Skeletal muscle cell (primary cell): ENCODE data around the gene SLC9A2.

Source experiments
- DNase-seq: peaks from one replicate; pipeline ENCODE4 v3.0.0-alpha.2; 2010; ENCODE audit warnings: low read depth
- H3K4me3 ChIP-seq: 2 replicates; pipeline ENCODE4 v1.5.1; 2011; ENCODE audit warnings: low read depth, mild to moderate bottlenecking, control low read depth, low read length, moderate library complexity

The SLC9A2 gene

GRCh38 chr2:102618452-102619413 is 620 bp upstream of the SLC9A2 start:
- no peak for DNase-seq
- peak overlapping the region; percentile 49 for H3K4me3 ChIP-seq

GRCh38 chr2:102620332-102620731 is 979 bp downstream of the SLC9A2 start:
- DNase-seq = no peak
- H3K4me3 ChIP-seq = no peak overlapping the region

GRCh38 chr2:102621630-102622029 is 2.3 kb downstream of the SLC9A2 start:
- no peak for DNase-seq
- no peak overlapping the region for H3K4me3 ChIP-seq

GRCh38 chr2:102622646-102623045 is 3.3 kb downstream of the SLC9A2 start:
- DNase-seq = no peak
- no peak overlapping the region for H3K4me3 ChIP-seq

- no peak overlapping the region for H3K4me3 ChIP-seq
- DNase-seq = no peak
These were observed 11.1 kb downstream of the SLC9A2 start for GRCh38 chr2:102630458-102630857.

GRCh38 chr2:102632380-102633175 is 13.2 kb downstream of the SLC9A2 start:
- H3K4me3 ChIP-seq = no peak overlapping the region
- no peak for DNase-seq

GRCh38 chr2:102634831-102635241 is 15.5 kb downstream of the SLC9A2 start:
- DNase-seq = no peak
- H3K4me3 ChIP-seq = no peak overlapping the region

GRCh38 chr2:102635317-102635716 is 16.0 kb downstream of the SLC9A2 start:
- H3K4me3 ChIP-seq = no peak overlapping the region
- no peak for DNase-seq

GRCh38 chr2:102636283-102636907 is 17.0 kb downstream of the SLC9A2 start:
- DNase-seq = no peak
- no peak overlapping the region for H3K4me3 ChIP-seq

GRCh38 chr2:102637358-102637757 is 18.0 kb downstream of the SLC9A2 start:
- no peak for DNase-seq
- H3K4me3 ChIP-seq = no peak overlapping the region

GRCh38 chr2:102639429-102639828 is 20.1 kb downstream of the SLC9A2 start:
- H3K4me3 ChIP-seq = no peak overlapping the region
- DNase-seq = no peak

GRCh38 chr2:102652126-102652525 is 32.8 kb downstream of the SLC9A2 start:
- no peak for DNase-seq
- no peak overlapping the region for H3K4me3 ChIP-seq

- H3K4me3 ChIP-seq = no peak overlapping the region
- no peak for DNase-seq
These were observed 38.4 kb downstream of the SLC9A2 start for GRCh38 chr2:102657770-102658169.

- no peak for DNase-seq
These were observed 40.7 kb downstream of the SLC9A2 start for GRCh38 chr2:102660070-102660469.

GRCh38 chr2:102660574-102660973 is 41.2 kb downstream of the SLC9A2 start:
- no peak overlapping the region for H3K4me3 ChIP-seq
- DNase-seq = no peak

More at GRCh38 chr2:102660070-102660469, 40.7 kb downstream of the SLC9A2 start:
- H3K4me3 ChIP-seq = no peak overlapping the region

GRCh38 chr2:102661846-102662245 is 42.5 kb downstream of the SLC9A2 start:
- no peak overlapping the region for H3K4me3 ChIP-seq
- no peak for DNase-seq

- H3K4me3 ChIP-seq = no peak overlapping the region
- no peak for DNase-seq
These were observed 43.5 kb downstream of the SLC9A2 start for GRCh38 chr2:102662833-102663232.

GRCh38 chr2:102663381-102663780 is 44.0 kb downstream of the SLC9A2 start:
- DNase-seq = no peak
- H3K4me3 ChIP-seq = no peak overlapping the region

GRCh38 chr2:102664471-102664909 is 45.1 kb downstream of the SLC9A2 start:
- DNase-seq = peak; percentile 4
- no peak overlapping the region for H3K4me3 ChIP-seq

- no peak overlapping the region for H3K4me3 ChIP-seq
- DNase-seq = no peak
These were observed 47.7 kb downstream of the SLC9A2 start for GRCh38 chr2:102667072-102667471.
